Heart right ventricle (tissue), 16 donors: ENCODE data around the gene RALB. TPM values are rescaled to one million over a fixed set of nuclear protein-coding genes. Genes with fewer than 3 reads are reported as not detected.
"Not testable (repeated sequence)": the region's sequence is repeated elsewhere in the genome, so short reads cannot be mapped to it uniquely, and the experiment has no call there.

ENCODE experiments used
- ATAC-seq, 8 donors: fragments of 200-7000 bp; cut with Tn5 transposase; one replicate each; pipeline ENCODE4 v1.9.1; 2020; ENCODE audit warnings: mild to moderate bottlenecking in 8 of 8, moderate library complexity in 8 of 8, moderate number of reproducible peaks in 1 of 8
- DNase-seq, 2 donors: peaks; one replicate each; pipeline ENCODE4 v3.0.0-alpha.2; 2020
- H3K27ac ChIP-seq, 10 donors: fragments of 200-600 bp; sonication (generic) in 2 of 10; one replicate each; pipeline versions ENCODE4 v1.5.0 to v1.8.0; 2020 to 2022; ENCODE audit warnings: mild to moderate bottlenecking in 3 of 10
- H3K27me3 ChIP-seq, 7 donors: fragments of 200-600 bp; one replicate each; pipeline ENCODE4 v1.8.0; 2021 to 2022; ENCODE audit warnings: mild to moderate bottlenecking in 2 of 7
- H3K36me3 ChIP-seq, 9 donors: fragments of 200-600 bp; sonication (generic) in 1 of 9; one replicate each; pipeline versions ENCODE4 v1.5.0 to v1.8.0; 2020 to 2022; ENCODE audit warnings: mild to moderate bottlenecking in 2 of 9
- H3K4me1 ChIP-seq, 9 donors: fragments of 200-600 bp; sonication (generic) in 1 of 9; one replicate each; pipeline versions ENCODE4 v1.5.0 to v1.8.0; 2020 to 2022; ENCODE audit warnings: mild to moderate bottlenecking in 4 of 9
- H3K4me3 ChIP-seq, 10 donors: fragments of 200-600 bp; sonication (generic) in 2 of 10; one replicate each; pipeline versions ENCODE4 v1.5.0 to v1.8.0; 2020 to 2022; ENCODE audit warnings: mild to moderate bottlenecking in 7 of 10, moderate library complexity in 2 of 10
- H3K9me3 ChIP-seq, 11 donors: fragments of 200-600 bp in 10 of 11; sonication (generic) in 2 of 11; one replicate each; pipeline versions ENCODE4 v1.5.0 to v1.8.0; 2013 to 2022; ENCODE audit warnings: mild to moderate bottlenecking in 2 of 11, control low read depth in 1 of 11, moderate library complexity in 1 of 11
- CTCF ChIP-seq, 9 donors: fragments of 200-600 bp; sonication (generic) in 2 of 9; IDR thresholded peaks; one replicate each; pipeline versions ENCODE4 v1.5.0 to v1.8.0; 2021 to 2022; ENCODE audit warnings: antibody characterized with exemption in 9 of 9, mild to moderate bottlenecking in 5 of 9, moderate library complexity in 1 of 9
- WGBS, 2 donors: extraction: QIAGEN DNeasy Blood & Tissue Kit; methylation state at CpG; one replicate each; pipeline ENCODE4 v1.1.7; 2013; ENCODE audit warnings: inconsistent platforms in 1 of 2; 5-methylcytosine and 5-hydroxymethylcytosine counted together
- intact Hi-C, 10 donors: fragments of 100-400 bp; cut with DNase I; formaldehyde crosslinking; loops; one replicate each; pipeline versions ENCODE4 v1.11.1 to v1.14.2; 2022
- polyA plus RNA-seq, 2 donors: library from polyadenylated mRNA; stranded (reverse); fragments of 200-250 nt; gene quantifications; one replicate each; pipeline ENCODE4 v1.2.3, GENCODE V29; 2013
- total RNA-seq, 10 donors: library from RNA; stranded (reverse); fragmentation: NEBNext Ultra II Directional in 3 of 10; extraction: Animal tissue kit (Norgen Biotek cat#: 25700) in 3 of 10; gene quantifications; one replicate each; pipeline versions ENCODE4 v1.2.1 to v1.2.4, GENCODE V29; 2021 to 2023
- donor health status: Arrhythmogenic right ventricular cardiomyopathy.
- donor health status: ischemic (EF 13 %, LVEDD 7.1; RV severe dilation, severe dysfunction).
- donor health status: healthy with polysubstance abuse.
- donor health status: DM: no; HTN: yes; CAD: no.
- donor health status: DM: no; HTN: no; CAD: no.
- donor health status: ischemic (EF 25% LVEDD 6.9; RV normal size, moderate dysfunction).
- donor health status: ischemic (EF 25% LVEDD 5.7; RV mildly dilated, moderate dysfunction).
- donor health status: healthy.
- donor health status: DM: yes; HTN: yes; CAD: no.
- donor health status: Ischemic cardiomyopathy.
- donor health status: ischemic (EF 35%, LVEDD 5.7; RV mildly dilated, moderate dysfunction).
- donor health status: nonischemic (EF 11% LVEDD 7.7; RV severe dilation, severe dysfunction).
- donor health status: DM: yes; HTN: yes; CAD: no.
- donor health status: PGD.
- donor health status: ischemic (EF 29% LVEDD 5.4; RV normal size, mild dysfunction).
- donor health status: nonischemic (EF 23%, LVEDD 6.1; RV moderate dilation, normal function).

The RALB gene
- total and polyA plus RNA-seq, 12 donors: 21.9 to 68.1 (median 45.0) TPM

GRCh38 chr2:120231564-120231973, 21.1 kb upstream of the RALB start:
- ATAC-seq (peak in 1 of 8 donors; percentile 7), DNase-seq (no peak)
- H3K27ac ChIP-seq: peak overlapping the region in 9 of 10 donors; percentile 57 to 89 (median 66)
- 75 to 90% methylated on average over 4 of the region's 4 CpGs for WGBS, 2 donors
- peak overlapping the region in 9 of 10 donors; percentile 12 to 55 (median 47) for H3K4me3 ChIP-seq
- H3K36me3 ChIP-seq: no peaks in the 10 kb centered on the region
- no peak for TF ChIP-seq CTCF (IDR thresholded peaks at IDR 0.05)
- H3K27me3 ChIP-seq: peaks cover 0 to under 1% (median 0%) of the 10 kb centered on the region in 7 donors
- H3K4me1 ChIP-seq: peaks cover 0 to 35% (median 11%) of the 10 kb centered on the region in 9 donors
- intact Hi-C loops: no loop called here
- H3K9me3 ChIP-seq: no peaks in the 10 kb centered on the region

GRCh38 chr2:120231974-120232635, 20.5 kb upstream of the RALB start:
- peaks cover 0 to 35% (median 11%) of the 10 kb centered on the region in 9 donors for H3K4me1 ChIP-seq
- intact Hi-C loops: no loop called here
- no peak for TF ChIP-seq CTCF (IDR thresholded peaks at IDR 0.05)

GRCh38 chr2:120233292-120233691, 19.4 kb upstream of the RALB start:
- H3K4me1 ChIP-seq: peaks cover 0 to 43% (median 10%) of the 10 kb centered on the region in 9 donors
- no peak for ATAC-seq
- no peak overlapping the region for H3K4me3 ChIP-seq
- H3K9me3 ChIP-seq: no peaks in the 10 kb centered on the region
- intact Hi-C loops: no loop called here
- H3K27ac ChIP-seq: peak overlapping the region in 5 of 10 donors; percentile 57 to 89 (median 66)
- 93 to 96% methylated on average over 5 of the region's 5 CpGs for WGBS, 2 donors
- TF ChIP-seq CTCF (IDR thresholded peaks at IDR 0.05): no peak
- no peak for DNase-seq
- peaks cover 0 to 5% (median 0%) of the 10 kb centered on the region in 7 donors for H3K27me3 ChIP-seq
- H3K36me3 ChIP-seq: no peaks in the 10 kb centered on the region

More at GRCh38 chr2:120231974-120232635, 20.5 kb upstream of the RALB start:
- DNase-seq (peak in 1 of 2 donors; percentile 45), ATAC-seq (peak in 6 of 8 donors; percentile 48 to 76 (median 70))
- H3K27ac ChIP-seq: peak overlapping the region in 9 of 10 donors; percentile 57 to 89 (median 66)
- no peaks in the 10 kb centered on the region for H3K9me3 ChIP-seq
- 50 to 68% methylated on average over 15 of the region's 15 CpGs for WGBS, 2 donors
- H3K27me3 ChIP-seq: peaks cover 0 to 5% (median 0%) of the 10 kb centered on the region in 7 donors
- H3K4me3 ChIP-seq: peak overlapping the region in 9 of 10 donors; percentile 12 to 55 (median 47)
- H3K36me3 ChIP-seq: no peaks in the 10 kb centered on the region

- WGBS, 2 donors: 97% methylated on average over 2 of the region's 2 CpGs
- ATAC-seq, H3K9me3 ChIP-seq, H3K4me3 ChIP-seq, intact Hi-C loops, H3K36me3 ChIP-seq, H3K27ac ChIP-seq, DNase-seq: not testable (repeated sequence)
- peaks cover 0 to 14% (median 0%) of the 10 kb centered on the region in 7 donors for H3K27me3 ChIP-seq
- H3K4me1 ChIP-seq: peaks cover 3 to 51% (median 26%) of the 10 kb centered on the region in 9 donors
Measured at GRCh38 chr2:120235158-120235557, 17.5 kb upstream of the RALB start.

- peaks cover 3 to 50% (median 31%) of the 10 kb centered on the region in 9 donors for H3K4me1 ChIP-seq
- H3K27me3 ChIP-seq: peaks cover 0 to 14% (median 0%) of the 10 kb centered on the region in 7 donors
- no peak overlapping the region for H3K27ac ChIP-seq
- WGBS, 2 donors: 85 to 95% methylated on average over 6 of the region's 6 CpGs
- no peaks in the 10 kb centered on the region for H3K9me3 ChIP-seq
- intact Hi-C loops: no loop called here
- TF ChIP-seq CTCF (IDR thresholded peaks at IDR 0.05): no peak
- ATAC-seq (no peak), DNase-seq (no peak)
- H3K36me3 ChIP-seq: no peaks in the 10 kb centered on the region
- no peak overlapping the region for H3K4me3 ChIP-seq
Measured at GRCh38 chr2:120235681-120236080, 17.0 kb upstream of the RALB start.
